ENCODE measurements around the gene MEIKIN.

Gene MEIKIN

DNA sequence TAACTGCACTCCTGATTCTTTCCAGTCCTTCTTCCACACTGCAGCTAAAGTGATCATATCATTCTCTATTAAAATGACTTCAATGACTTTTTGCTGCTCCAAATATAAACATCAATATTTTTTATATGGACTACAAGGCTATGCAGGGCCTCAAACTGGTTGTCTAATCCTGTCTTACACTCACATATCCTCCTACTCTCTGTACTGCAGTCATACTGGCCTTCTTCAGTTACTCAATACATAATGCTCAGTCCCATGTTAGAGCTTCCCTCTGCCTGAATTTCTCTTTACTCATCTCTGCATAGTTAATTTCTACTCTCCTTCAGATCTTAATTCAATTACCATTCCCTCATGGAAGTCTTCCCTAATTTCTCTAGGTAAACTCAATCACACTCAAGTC lies 3.4 kb downstream of the MEIKIN start:
- ChIA-PET CTCF (no interaction called here), POLR2A (no interaction called here)
- peaks cover 0 to 7% (median 0%) of the 10 kb centered on the region in 4 experiments for H3K4me1 ChIP-seq (ENCODE audit: control extremely low read depth in 1 of 4, control insufficient read depth in 4 of 4, insufficient read depth in 4 of 4, low read length in 3 of 4)
- no peaks in the 10 kb centered on the region for H3K36me3 ChIP-seq (ENCODE audit: control insufficient read depth in 4 of 4, insufficient read depth in 4 of 4, low read length in 3 of 4)
- no peak overlapping the region for H3K27ac ChIP-seq (ENCODE audit: insufficient read depth in 1 of 2, low read depth in 1 of 2, low read length in 2 of 2, poor library complexity in 1 of 2, severe bottlenecking in 2 of 2)
- H3K4me3 ChIP-seq (ENCODE audit: control insufficient read depth in 1 of 7, extremely low read depth in 1 of 7, insufficient read depth in 4 of 7, low read depth in 2 of 7, low read length in 6 of 7): no peak overlapping the region
- no peak for DNase-seq
- no peaks in the 10 kb centered on the region for H3K27me3 ChIP-seq (replicated peaks in 2 of 5; ENCODE audit: control insufficient read depth in 4 of 5, insufficient read depth in 5 of 5, low read length in 4 of 5)
- no peaks in the 10 kb centered on the region for H3K9me3 ChIP-seq (ENCODE audit: control extremely low read depth in 1 of 5, control insufficient read depth in 4 of 5, insufficient read depth in 2 of 5, low read depth in 1 of 5, low read length in 4 of 5)

DNA sequence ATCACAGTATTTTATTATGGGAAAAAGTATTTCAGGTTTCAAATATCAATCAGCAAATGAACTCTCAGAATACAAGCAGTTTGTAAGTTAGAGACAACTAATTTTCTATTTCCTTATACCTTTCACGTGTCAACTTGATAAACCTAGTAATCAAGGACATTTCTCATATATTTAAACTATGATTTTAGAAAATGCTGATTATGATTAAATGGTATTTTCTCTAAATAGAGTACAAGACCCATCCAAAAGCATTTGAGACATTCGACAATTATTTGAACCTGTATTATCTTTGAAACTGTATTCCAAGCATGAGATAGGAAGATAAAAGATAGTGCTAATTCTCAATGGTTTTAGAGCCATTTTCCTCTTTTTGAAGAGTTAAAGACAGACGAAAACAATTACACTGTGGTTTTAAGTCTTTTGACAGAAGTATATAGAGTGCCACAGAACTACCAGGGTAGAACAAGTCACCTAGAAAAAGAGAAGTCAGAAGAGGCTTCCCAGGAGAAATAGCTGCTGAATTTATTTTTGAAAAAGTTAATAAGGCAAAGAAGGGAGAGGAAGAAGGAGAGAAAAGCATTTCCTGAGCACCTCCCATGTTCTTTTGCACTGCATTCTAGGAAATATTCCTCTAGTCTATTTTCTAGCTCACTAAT lies 5.6 kb downstream of the MEIKIN start:
- Histone ChIP-seq H3K4me3 (ENCODE audit: control insufficient read depth in 1 of 7, extremely low read depth in 1 of 7, insufficient read depth in 4 of 7, low read depth in 2 of 7, low read length in 6 of 7) (no peak overlapping the region), H3K36me3 (ENCODE audit: control insufficient read depth in 4 of 4, insufficient read depth in 4 of 4, low read length in 3 of 4) (no peaks in the 10 kb centered on the region), H3K27ac (ENCODE audit: insufficient read depth in 1 of 2, low read depth in 1 of 2, low read length in 2 of 2, poor library complexity in 1 of 2, severe bottlenecking in 2 of 2) (no peak overlapping the region), H3K27me3 (replicated peaks in 2 of 5; ENCODE audit: control insufficient read depth in 4 of 5, insufficient read depth in 5 of 5, low read length in 4 of 5) (no peaks in the 10 kb centered on the region), H3K4me1 (ENCODE audit: control extremely low read depth in 1 of 4, control insufficient read depth in 4 of 4, insufficient read depth in 4 of 4, low read length in 3 of 4) (peaks cover 0 to 7% (median 0%) of the 10 kb centered on the region in 4 experiments), H3K9me3 (ENCODE audit: control extremely low read depth in 1 of 5, control insufficient read depth in 4 of 5, insufficient read depth in 2 of 5, low read depth in 1 of 5, low read length in 4 of 5) (no peaks in the 10 kb centered on the region)
- CTCF ChIA-PET: no interaction called here
- DNase-seq: no peak
- 86% methylated on average over 1 of the region's 3 CpGs for WGBS (ENCODE audit: insufficient coverage)
- POLR2A ChIA-PET: no interaction called here

DNA sequence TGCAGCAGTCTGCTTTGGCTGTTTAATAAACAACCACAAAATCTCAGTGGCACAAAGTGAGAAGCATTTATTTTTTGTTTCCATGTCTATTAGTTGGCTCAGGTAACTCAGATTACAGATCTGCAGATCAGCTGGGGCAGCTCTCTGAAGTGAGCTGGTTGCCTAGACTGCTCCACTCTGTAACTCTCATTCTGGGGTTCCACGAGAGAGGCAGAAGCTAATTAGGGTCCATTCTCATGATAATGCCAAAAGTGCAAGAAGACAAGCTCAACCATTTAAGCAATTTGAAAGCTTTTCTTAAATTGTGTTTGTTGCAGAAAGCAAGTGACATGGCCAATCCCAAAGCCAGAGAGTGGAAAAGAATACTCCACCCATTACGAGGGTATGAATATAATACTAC lies 13.2 kb downstream of the MEIKIN start:
- 100% methylated on average over 1 of the region's 2 CpGs for WGBS (ENCODE audit: insufficient coverage)
- no peak for DNase-seq
- H3K36me3 ChIP-seq (ENCODE audit: control insufficient read depth in 4 of 4, insufficient read depth in 4 of 4, low read length in 3 of 4): no peaks in the 10 kb centered on the region
- peaks cover 4 to 25% (median 6%) of the 10 kb centered on the region in 5 experiments for H3K9me3 ChIP-seq (ENCODE audit: control extremely low read depth in 1 of 5, control insufficient read depth in 4 of 5, insufficient read depth in 2 of 5, low read depth in 1 of 5, low read length in 4 of 5)
- H3K27me3 ChIP-seq (replicated peaks in 2 of 5; ENCODE audit: control insufficient read depth in 4 of 5, insufficient read depth in 5 of 5, low read length in 4 of 5): no peaks in the 10 kb centered on the region
- CTCF ChIA-PET: no interaction called here
- H3K4me3 ChIP-seq (ENCODE audit: control insufficient read depth in 1 of 7, extremely low read depth in 1 of 7, insufficient read depth in 4 of 7, low read depth in 2 of 7, low read length in 6 of 7): no peak overlapping the region
- H3K4me1 ChIP-seq (ENCODE audit: control extremely low read depth in 1 of 4, control insufficient read depth in 4 of 4, insufficient read depth in 4 of 4, low read length in 3 of 4): no peaks in the 10 kb centered on the region
- no peak overlapping the region for H3K27ac ChIP-seq (ENCODE audit: insufficient read depth in 1 of 2, low read depth in 1 of 2, low read length in 2 of 2, poor library complexity in 1 of 2, severe bottlenecking in 2 of 2)
- POLR2A ChIA-PET: interaction anchor here (0.7 kb wide), 1 partner anchor 281 kb away, joined by 3 read pairs; no protein-coding TSS in a partner anchor

GRCh38 chr5:131928957-131929356 lies 16.5 kb downstream of the MEIKIN start:
- no peak overlapping the region for H3K4me3 ChIP-seq (ENCODE audit: control insufficient read depth in 1 of 7, extremely low read depth in 1 of 7, insufficient read depth in 4 of 7, low read depth in 2 of 7, low read length in 6 of 7)
- no peaks in the 10 kb centered on the region for H3K27me3 ChIP-seq (replicated peaks in 2 of 5; ENCODE audit: control insufficient read depth in 4 of 5, insufficient read depth in 5 of 5, low read length in 4 of 5)
- DNase-seq: no peak
- H3K9me3 ChIP-seq (ENCODE audit: control extremely low read depth in 1 of 5, control insufficient read depth in 4 of 5, insufficient read depth in 2 of 5, low read depth in 1 of 5, low read length in 4 of 5): peaks cover 4 to 39% (median 14%) of the 10 kb centered on the region in 5 experiments
- CTCF ChIA-PET: no interaction called here
- no peaks in the 10 kb centered on the region for H3K36me3 ChIP-seq (ENCODE audit: control insufficient read depth in 4 of 4, insufficient read depth in 4 of 4, low read length in 3 of 4)
- H3K27ac ChIP-seq (ENCODE audit: insufficient read depth in 1 of 2, low read depth in 1 of 2, low read length in 2 of 2, poor library complexity in 1 of 2, severe bottlenecking in 2 of 2): no peak overlapping the region
- H3K4me1 ChIP-seq (ENCODE audit: control extremely low read depth in 1 of 4, control insufficient read depth in 4 of 4, insufficient read depth in 4 of 4, low read length in 3 of 4): no peaks in the 10 kb centered on the region
- POLR2A ChIA-PET: no interaction called here

GRCh38 chr5:131926168-131926567 lies 19.3 kb downstream of the MEIKIN start:
- ChIA-PET POLR2A (interaction anchor here (0.6 kb wide), 1 partner anchor 124 kb away, joined by 3 read pairs; no protein-coding TSS in a partner anchor), CTCF (interaction anchor here (1.5 kb wide), 1 partner anchor 83 kb away, joined by 3 read pairs; no protein-coding TSS in a partner anchor)
- Histone ChIP-seq H3K9me3 (ENCODE audit: control extremely low read depth in 1 of 5, control insufficient read depth in 4 of 5, insufficient read depth in 2 of 5, low read depth in 1 of 5, low read length in 4 of 5) (peaks cover 4 to 39% (median 14%) of the 10 kb centered on the region in 5 experiments), H3K4me3 (ENCODE audit: control insufficient read depth in 1 of 7, extremely low read depth in 1 of 7, insufficient read depth in 4 of 7, low read depth in 2 of 7, low read length in 6 of 7) (no peak overlapping the region), H3K27ac (ENCODE audit: insufficient read depth in 1 of 2, low read depth in 1 of 2, low read length in 2 of 2, poor library complexity in 1 of 2, severe bottlenecking in 2 of 2) (no peak overlapping the region), H3K27me3 (replicated peaks in 2 of 5; ENCODE audit: control insufficient read depth in 4 of 5, insufficient read depth in 5 of 5, low read length in 4 of 5) (no peaks in the 10 kb centered on the region), H3K4me1 (ENCODE audit: control extremely low read depth in 1 of 4, control insufficient read depth in 4 of 4, insufficient read depth in 4 of 4, low read length in 3 of 4) (no peaks in the 10 kb centered on the region), H3K36me3 (ENCODE audit: control insufficient read depth in 4 of 4, insufficient read depth in 4 of 4, low read length in 3 of 4) (no peaks in the 10 kb centered on the region)
- DNase-seq: no peak
- 100% methylated on average over 3 of the region's 3 CpGs for WGBS (ENCODE audit: insufficient coverage)

- H3K4me3 ChIP-seq (ENCODE audit: control insufficient read depth in 1 of 7, extremely low read depth in 1 of 7, insufficient read depth in 4 of 7, low read depth in 2 of 7, low read length in 6 of 7): no peak overlapping the region
- H3K9me3 ChIP-seq (ENCODE audit: control extremely low read depth in 1 of 5, control insufficient read depth in 4 of 5, insufficient read depth in 2 of 5, low read depth in 1 of 5, low read length in 4 of 5): no peaks in the 10 kb centered on the region
- no peaks in the 10 kb centered on the region for H3K27me3 ChIP-seq (replicated peaks in 2 of 5; ENCODE audit: control insufficient read depth in 4 of 5, insufficient read depth in 5 of 5, low read length in 4 of 5)
- H3K4me1 ChIP-seq (ENCODE audit: control extremely low read depth in 1 of 4, control insufficient read depth in 4 of 4, insufficient read depth in 4 of 4, low read length in 3 of 4): no peaks in the 10 kb centered on the region
- ChIA-PET POLR2A (no interaction called here), CTCF (no interaction called here)
- no peak overlapping the region for H3K27ac ChIP-seq (ENCODE audit: insufficient read depth in 1 of 2, low read depth in 1 of 2, low read length in 2 of 2, poor library complexity in 1 of 2, severe bottlenecking in 2 of 2)
- WGBS (ENCODE audit: insufficient coverage): 100% methylated on average over 1 of the region's 2 CpGs
- H3K36me3 ChIP-seq (ENCODE audit: control insufficient read depth in 4 of 4, insufficient read depth in 4 of 4, low read length in 3 of 4): no peaks in the 10 kb centered on the region
- DNase-seq: no peak
Observed at GRCh38 chr5:131916481-131916880, 29.0 kb downstream of the MEIKIN start.

GRCh38 chr5:131914472-131914871 lies 31.0 kb downstream of the MEIKIN start:
- POLR2A ChIA-PET: no interaction called here
- CTCF ChIA-PET: no interaction called here
- no peak overlapping the region for H3K27ac ChIP-seq (ENCODE audit: insufficient read depth in 1 of 2, low read depth in 1 of 2, low read length in 2 of 2, poor library complexity in 1 of 2, severe bottlenecking in 2 of 2)
- H3K4me3 ChIP-seq (ENCODE audit: control insufficient read depth in 1 of 7, extremely low read depth in 1 of 7, insufficient read depth in 4 of 7, low read depth in 2 of 7, low read length in 6 of 7): no peak overlapping the region
- no peaks in the 10 kb centered on the region for H3K4me1 ChIP-seq (ENCODE audit: control extremely low read depth in 1 of 4, control insufficient read depth in 4 of 4, insufficient read depth in 4 of 4, low read length in 3 of 4)
- no peaks in the 10 kb centered on the region for H3K27me3 ChIP-seq (replicated peaks in 2 of 5; ENCODE audit: control insufficient read depth in 4 of 5, insufficient read depth in 5 of 5, low read length in 4 of 5)
- DNase-seq: no peak
- no peaks in the 10 kb centered on the region for H3K36me3 ChIP-seq (ENCODE audit: control insufficient read depth in 4 of 4, insufficient read depth in 4 of 4, low read length in 3 of 4)
- no peaks in the 10 kb centered on the region for H3K9me3 ChIP-seq (ENCODE audit: control extremely low read depth in 1 of 5, control insufficient read depth in 4 of 5, insufficient read depth in 2 of 5, low read depth in 1 of 5, low read length in 4 of 5)

All from common myeloid progenitor, CD34-positive (primary cell).